WTC11 (cell line): ENCODE data around the gene TREM2. TPM values are rescaled to one million over a fixed set of nuclear protein-coding genes. Genes with fewer than 3 reads are reported as not detected.

Experiments
- ATAC-seq: fragments of 200-7000 bp; cut with Tn5 transposase; 2 replicates; pipeline ENCODE4 v1.10.0; 2021; ENCODE audit warnings: mild to moderate bottlenecking, moderate library complexity
- CTCF ChIA-PET: fragments of 300-600 bp; sonication (Branson Sonifier 250); formaldehyde crosslinking; loops from one replicate; lab custom pipeline; 2021; ENCODE audit warnings: antibody characterized with exemption; lab: Charles Lee
- POLR2A ChIA-PET: fragments of 350-600 bp; sonication (Branson Sonifier 250); formaldehyde crosslinking; loops from one replicate; lab custom pipeline; 2021; ENCODE audit warnings: antibody characterized with exemption; lab: Charles Lee
- DNase-seq: peaks from one replicate; pipeline ENCODE4 v3.0.0; 2021; ENCODE audit warnings: low spot score
- H3K27ac Mint-ChIP-seq: 2 replicates; pipeline ENCODE4 v1.8.0; 2021; ENCODE audit warnings: mixed read lengths
- H3K27me3 Mint-ChIP-seq: 2 replicates; pipeline ENCODE4 v1.8.0; 2021; ENCODE audit warnings: low read depth, mild to moderate bottlenecking, moderate library complexity, mixed read lengths
- H3K36me3 Mint-ChIP-seq: 2 replicates; pipeline ENCODE4 v1.8.0; 2021; ENCODE audit warnings: mixed read lengths
- H3K4me1 Mint-ChIP-seq: 2 replicates; pipeline ENCODE4 v1.8.0; 2022; ENCODE audit warnings: mixed read lengths
- H3K4me3 Mint-ChIP-seq: 2 replicates; pipeline ENCODE4 v1.8.0; 2021; ENCODE audit warnings: mild to moderate bottlenecking, moderate library complexity, mixed read lengths
- H3K9me3 Mint-ChIP-seq: 2 replicates; pipeline ENCODE4 v1.8.0; 2021; ENCODE audit warnings: mixed read lengths
- CREM ChIP-seq: sonication (generic); formaldehyde crosslinking; IDR thresholded peaks from 2 replicates; pipeline ENCODE4 v1.8.1; 2022; ENCODE audit warnings: mild to moderate bottlenecking, missing genetic modification reagents, moderate library complexity
- ELF4 ChIP-seq: sonication (generic); formaldehyde crosslinking; IDR thresholded peaks from 2 replicates; pipeline ENCODE4 v1.8.1; 2022; ENCODE audit warnings: low read depth, mild to moderate bottlenecking, moderate library complexity, missing genetic modification reagents
- HMGA2 ChIP-seq: fragments of 250-450 bp; sonication (Bioruptor Pico); IDR thresholded peaks from 2 replicates; pipeline ENCODE4 v1.4.0; 2021; ENCODE audit warnings: mild to moderate bottlenecking, moderate library complexity
- IRF2 ChIP-seq: sonication (generic); formaldehyde crosslinking; IDR thresholded peaks from 2 replicates; pipeline ENCODE4 v1.8.0; 2022; ENCODE audit warnings: low read depth, missing genetic modification reagents, borderline replicate concordance
- KAT7 ChIP-seq: sonication (generic); formaldehyde crosslinking; IDR thresholded peaks from 2 replicates; pipeline ENCODE4 v1.8.1; 2023; ENCODE audit warnings: missing genetic modification reagents, mild to moderate bottlenecking, borderline replicate concordance
- MYBL2 ChIP-seq: sonication (generic); formaldehyde crosslinking; IDR thresholded peaks from 2 replicates; pipeline ENCODE4 v1.8.1; 2023; ENCODE audit warnings: mild to moderate bottlenecking, moderate library complexity, missing genetic modification reagents
- NR3C1 ChIP-seq: sonication (generic); formaldehyde crosslinking; conservative IDR thresholded peaks from 2 replicates; pipeline ENCODE4 v1.8.1; 2023; ENCODE audit warnings: low read depth, mild to moderate bottlenecking, missing genetic modification reagents
- OVOL2 ChIP-seq: fragments of 250-450 bp; sonication (Bioruptor Pico); IDR thresholded peaks from 2 replicates; pipeline ENCODE4 v1.9.0; 2021; ENCODE audit warnings: mild to moderate bottlenecking, borderline replicate concordance
- PRDM15 ChIP-seq: sonication (generic); formaldehyde crosslinking; IDR thresholded peaks from 2 replicates; pipeline ENCODE4 v1.8.0; 2022; ENCODE audit warnings: missing genetic modification reagents
- SP1 ChIP-seq: sonication (generic); formaldehyde crosslinking; conservative IDR thresholded peaks from 2 replicates; pipeline ENCODE4 v1.8.1; 2022; ENCODE audit warnings: missing genetic modification reagents
- TCF7 ChIP-seq: sonication (generic); formaldehyde crosslinking; IDR thresholded peaks from 2 replicates; pipeline ENCODE4 v1.8.0; 2022; ENCODE audit warnings: mild to moderate bottlenecking, low read depth, missing genetic modification reagents, moderate library complexity
- ZBTB21 ChIP-seq: sonication (generic); formaldehyde crosslinking; IDR thresholded peaks from 2 replicates; pipeline ENCODE4 v1.8.1; 2023; ENCODE audit warnings: mild to moderate bottlenecking, missing genetic modification reagents, borderline replicate concordance
- ZBTB43 ChIP-seq: sonication (generic); formaldehyde crosslinking; IDR thresholded peaks from 2 replicates; pipeline ENCODE4 v1.8.1; 2023; ENCODE audit warnings: mild to moderate bottlenecking, missing genetic modification reagents
- ZNF263 ChIP-seq: sonication (generic); formaldehyde crosslinking; IDR thresholded peaks from 2 replicates; pipeline ENCODE4 v1.8.1; 2022; ENCODE audit warnings: low read depth, mild to moderate bottlenecking, moderate library complexity, missing genetic modification reagents
- ZNF281 ChIP-seq: sonication (generic); formaldehyde crosslinking; IDR thresholded peaks from 2 replicates; pipeline ENCODE4 v1.8.0; 2023; ENCODE audit warnings: mild to moderate bottlenecking, missing genetic modification reagents
- ZNF416 ChIP-seq: fragments of 250-450 bp; sonication (Bioruptor Pico); IDR thresholded peaks from 2 replicates; pipeline ENCODE4 v1.9.0; 2021; ENCODE audit warnings: mild to moderate bottlenecking, inconsistent platforms
- ZNF423 ChIP-seq: fragments of 250-450 bp; sonication (Bioruptor Pico); IDR thresholded peaks from 2 replicates; pipeline ENCODE4 v2.1.2; 2022; ENCODE audit warnings: mild to moderate bottlenecking, moderate library complexity
- total RNA-seq: library from RNA; stranded (reverse); gene quantifications from 3 replicates; pipeline ENCODE4 v1.2.3, GENCODE V29; 2021
- TF ChIP-seq, protein P1 (sequence below): fragments of 250-450 bp; sonication (Bioruptor Pico); IDR thresholded peaks from 2 replicates; pipeline ENCODE4 v1.9.0; 2021; ENCODE audit warnings: mild to moderate bottlenecking
- TF ChIP-seq, protein P2 (sequence below): sonication (generic); formaldehyde crosslinking; IDR thresholded peaks from 2 replicates; pipeline ENCODE4 v1.8.0; 2022; ENCODE audit warnings: mild to moderate bottlenecking, missing genetic modification reagents
- TF ChIP-seq, protein P3 (sequence below): fragments of 250-450 bp; sonication (Bioruptor Pico); IDR thresholded peaks from 2 replicates; pipeline ENCODE4 v2.1.2; 2022; ENCODE audit warnings: mild to moderate bottlenecking, moderate library complexity
- TF ChIP-seq, protein P4 (sequence below): fragments of 250-450 bp; sonication (Bioruptor Pico); IDR thresholded peaks from 2 replicates; pipeline ENCODE4 v1.9.0; 2021; ENCODE audit warnings: moderate library complexity, mild to moderate bottlenecking, inconsistent platforms, borderline replicate concordance
- TF ChIP-seq, protein P5 (sequence below): sonication (generic); formaldehyde crosslinking; IDR thresholded peaks from 2 replicates; pipeline ENCODE4 v1.8.1; 2022; ENCODE audit warnings: missing genetic modification reagents, borderline replicate concordance

TREM2 gene
- total RNA-seq, 1 experiment from 2014 or later, result not detected

- TF ChIP-seq, protein P1, sequence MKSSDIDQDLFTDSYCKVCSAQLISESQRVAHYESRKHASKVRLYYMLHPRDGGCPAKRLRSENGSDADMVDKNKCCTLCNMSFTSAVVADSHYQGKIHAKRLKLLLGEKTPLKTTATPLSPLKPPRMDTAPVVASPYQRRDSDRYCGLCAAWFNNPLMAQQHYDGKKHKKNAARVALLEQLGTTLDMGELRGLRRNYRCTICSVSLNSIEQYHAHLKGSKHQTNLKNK (CRISPR knock-in tag), result no peak
- TF ChIP-seq, protein P2, sequence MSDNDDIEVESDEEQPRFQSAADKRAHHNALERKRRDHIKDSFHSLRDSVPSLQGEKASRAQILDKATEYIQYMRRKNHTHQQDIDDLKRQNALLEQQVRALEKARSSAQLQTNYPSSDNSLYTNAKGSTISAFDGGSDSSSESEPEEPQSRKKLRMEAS (CRISPR knock-in tag), result no peak
- no peak for TF ChIP-seq ZBTB21
- TF ChIP-seq, protein P3, sequence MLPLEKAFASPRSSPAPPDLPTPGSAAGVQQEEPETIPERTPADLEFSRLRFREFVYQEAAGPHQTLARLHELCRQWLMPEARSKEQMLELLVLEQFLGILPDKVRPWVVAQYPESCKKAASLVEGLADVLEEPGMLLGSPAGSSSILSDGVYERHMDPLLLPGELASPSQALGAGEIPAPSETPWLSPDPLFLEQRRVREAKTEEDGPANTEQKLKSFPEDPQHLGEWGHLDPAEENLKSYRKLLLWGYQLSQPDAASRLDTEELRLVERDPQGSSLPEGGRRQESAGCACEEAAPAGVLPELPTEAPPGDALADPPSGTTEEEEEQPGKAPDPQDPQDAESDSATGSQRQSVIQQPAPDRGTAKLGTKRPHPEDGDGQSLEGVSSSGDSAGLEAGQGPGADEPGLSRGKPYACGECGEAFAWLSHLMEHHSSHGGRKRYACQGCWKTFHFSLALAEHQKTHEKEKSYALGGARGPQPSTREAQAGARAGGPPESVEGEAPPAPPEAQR, result no peak
- no peak for TF ChIP-seq MYBL2 (CRISPR knock-in tag)
- TF ChIP-seq KAT7 (CRISPR knock-in tag), result no peak
- TF ChIP-seq HMGA2 (CRISPR knock-in tag), result no peak
- TF ChIP-seq, protein P4, sequence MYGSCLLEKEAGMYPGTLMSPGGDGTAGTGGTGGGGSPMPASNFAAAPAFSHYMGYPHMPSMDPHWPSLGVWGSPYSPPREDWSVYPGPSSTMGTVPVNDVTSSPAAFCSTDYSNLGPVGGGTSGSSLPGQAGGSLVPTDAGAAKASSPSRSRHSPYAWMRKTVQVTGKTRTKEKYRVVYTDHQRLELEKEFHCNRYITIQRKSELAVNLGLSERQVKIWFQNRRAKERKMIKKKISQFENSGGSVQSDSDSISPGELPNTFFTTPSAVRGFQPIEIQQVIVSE (CRISPR knock-in tag), result no peak
Observed at GRCh38 chr6:41181566-41181965, 18.6 kb upstream of the TREM2 start (continued).

DNA sequence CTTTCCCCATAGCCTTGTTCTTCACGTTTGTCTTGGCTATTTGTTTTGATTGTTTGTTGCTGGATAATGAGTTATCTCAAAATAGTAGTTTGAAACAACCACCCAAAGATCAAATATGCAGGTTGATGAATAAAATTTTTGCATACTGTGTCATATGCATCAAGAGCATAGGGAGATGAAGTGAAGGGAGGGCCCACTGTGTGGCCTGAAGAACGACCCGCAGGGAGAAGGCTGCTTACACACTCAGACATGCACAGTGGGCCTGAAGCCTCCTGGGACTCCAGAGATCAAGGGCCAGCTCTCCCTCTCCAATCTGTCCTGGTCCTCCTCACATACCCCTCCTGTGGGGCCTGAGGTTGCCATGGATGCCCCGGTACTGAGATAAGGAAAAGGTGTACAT is 16.2 kb upstream of the TREM2 start:
- ChIA-PET POLR2A (no interaction called here), CTCF (interaction anchor here (1.0 to 5.2 kb wide), 4 partner anchors 11 to 47 kb away, joined by 3 to 24 read pairs (median 4); no protein-coding TSS in a partner anchor)
- ATAC-seq (no peak), DNase-seq (no peak)
- TF ChIP-seq KAT7 (CRISPR knock-in tag) (no peak), CREM (CRISPR knock-in tag) (no peak), SP1 (CRISPR knock-in tag) (no peak), ZNF423 (CRISPR knock-in tag) (no peak)
- Mint-ChIP-seq H3K27ac (no peak overlapping the region), H3K9me3 (no peaks in the 10 kb centered on the region), H3K36me3 (no peaks in the 10 kb centered on the region), H3K4me3 (no peak overlapping the region), H3K4me1 (peaks cover 9% of the 10 kb centered on the region; the same call in 1 of the 2 replicates), H3K27me3 (no peaks in the 10 kb centered on the region)

- CTCF ChIA-PET, result interaction anchor here (1.4 to 5.2 kb wide), 2 partner anchors 14 to 101 kb away, joined by 3 to 24 read pairs; no protein-coding TSS in a partner anchor
- Mint-ChIP-seq H3K27me3 (no peaks in the 10 kb centered on the region), H3K4me1 (peaks cover 9% of the 10 kb centered on the region; the same call in 1 of the 2 replicates), H3K4me3 (no peak overlapping the region), H3K36me3 (no peaks in the 10 kb centered on the region), H3K27ac (no peak overlapping the region), H3K9me3 (no peaks in the 10 kb centered on the region)
- DNase-seq (no peak), ATAC-seq (no peak)
- POLR2A ChIA-PET, result no interaction called here
- no peak for TF ChIP-seq TCF7 (CRISPR knock-in tag)
- TF ChIP-seq ZBTB43, result no peak
- TF ChIP-seq ZNF416 (CRISPR knock-in tag), result no peak
- no peak for TF ChIP-seq OVOL2
- no peak for TF ChIP-seq IRF2
- no peak for TF ChIP-seq NR3C1 (CRISPR knock-in tag)
- TF ChIP-seq, protein P5, sequence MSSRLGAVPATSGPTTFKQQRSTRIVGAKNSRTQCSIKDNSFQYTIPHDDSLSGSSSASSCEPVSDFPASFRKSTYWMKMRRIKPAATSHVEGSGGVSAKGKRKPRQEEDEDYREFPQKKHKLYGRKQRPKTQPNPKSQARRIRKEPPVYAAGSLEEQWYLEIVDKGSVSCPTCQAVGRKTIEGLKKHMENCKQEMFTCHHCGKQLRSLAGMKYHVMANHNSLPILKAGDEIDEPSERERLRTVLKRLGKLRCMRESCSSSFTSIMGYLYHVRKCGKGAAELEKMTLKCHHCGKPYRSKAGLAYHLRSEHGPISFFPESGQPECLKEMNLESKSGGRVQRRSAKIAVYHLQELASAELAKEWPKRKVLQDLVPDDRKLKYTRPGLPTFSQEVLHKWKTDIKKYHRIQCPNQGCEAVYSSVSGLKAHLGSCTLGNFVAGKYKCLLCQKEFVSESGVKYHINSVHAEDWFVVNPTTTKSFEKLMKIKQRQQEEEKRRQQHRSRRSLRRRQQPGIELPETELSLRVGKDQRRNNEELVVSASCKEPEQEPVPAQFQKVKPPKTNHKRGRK (CRISPR knock-in tag), result no peak
- TF ChIP-seq HMGA2 (CRISPR knock-in tag), result no peak
- no peak for TF ChIP-seq ZNF281 (CRISPR knock-in tag)
- TF ChIP-seq ZNF263 (CRISPR knock-in tag), result no peak
- TF ChIP-seq PRDM15, result no peak
- TF ChIP-seq ELF4 (CRISPR knock-in tag), result no peak
Observed at GRCh38 chr6:41177695-41178094, 14.8 kb upstream of the TREM2 start.
